Coronary artery (tissue), 2 donors: ENCODE data around the gene FAM187B.
"Not testable (repeated sequence)": the region's sequence is repeated elsewhere in the genome, so short reads cannot be mapped to it uniquely, and the experiment has no call there.

Experiments used
- DNase-seq: peaks from one replicate; pipeline ENCODE4 v3.0.0-alpha.2; 2017; ENCODE audit warnings: low spot score
- H3K27ac ChIP-seq, 2 donors: fragments of 200-600 bp; sonication (generic); one replicate each; pipeline ENCODE4 v1.5.1; 2016 to 2019
- H3K4me3 ChIP-seq: fragments of 200-600 bp; sonication (generic); 2 replicates; pipeline ENCODE4 v1.5.1; 2016; ENCODE audit warnings: mild to moderate bottlenecking, moderate library complexity
- CTCF ChIP-seq: fragments of 200-600 bp; sonication (generic); IDR thresholded peaks from one replicate; pipeline ENCODE4 v1.5.1; 2019; ENCODE audit warnings: antibody characterized with exemption

The FAM187B gene

GRCh38 chr19:35246466-35247092, 18.0 kb upstream of the FAM187B start:
- DNase-seq: no peak
- TF ChIP-seq CTCF: no peak
- H3K27ac ChIP-seq: no peak overlapping the region
- H3K4me3 ChIP-seq: no peak overlapping the region

- no peak for DNase-seq
- H3K4me3 ChIP-seq: no peak overlapping the region
- H3K27ac ChIP-seq: no peak overlapping the region
- TF ChIP-seq CTCF: no peak
Observed at GRCh38 chr19:35241417-35241816, 12.9 kb upstream of the FAM187B start.

GRCh38 chr19:35240327-35240726, 11.8 kb upstream of the FAM187B start:
- no peak for TF ChIP-seq CTCF
- no peak for DNase-seq
- no peak overlapping the region for H3K27ac ChIP-seq
- H3K4me3 ChIP-seq: no peak overlapping the region

- not testable (repeated sequence) for DNase-seq, H3K27ac ChIP-seq, H3K4me3 ChIP-seq
Observed at GRCh38 chr19:35239597-35239996, 11.1 kb upstream of the FAM187B start.

GRCh38 chr19:35236638-35237400, 8.3 kb upstream of the FAM187B start:
- DNase-seq: no peak
- no peak overlapping the region for H3K4me3 ChIP-seq
- no peak overlapping the region for H3K27ac ChIP-seq
- TF ChIP-seq CTCF: no peak

GRCh38 chr19:35232912-35233311, 4.4 kb upstream of the FAM187B start:
- no peak overlapping the region for H3K4me3 ChIP-seq
- TF ChIP-seq CTCF: no peak
- no peak for DNase-seq
- H3K27ac ChIP-seq: no peak overlapping the region

- no peak for TF ChIP-seq CTCF
- no peak for DNase-seq
- H3K4me3 ChIP-seq: no peak overlapping the region
Observed at GRCh38 chr19:35231956-35232645, 3.6 kb upstream of the FAM187B start.

More at GRCh38 chr19:35231956-35232645, 3.6 kb upstream of the FAM187B start:
- no peak overlapping the region for H3K27ac ChIP-seq
